HG03095 (cell line): ENCODE data around the gene PARVA.

Experiments
- ATAC-seq: cut with Tn5 transposase; IDR thresholded peaks from one replicate; pipeline ENCODE4 v1.9.1; 2021; ENCODE audit warnings: moderate library complexity; ENCODE audit not compliant: unreplicated experiment

Gene PARVA

DNA sequence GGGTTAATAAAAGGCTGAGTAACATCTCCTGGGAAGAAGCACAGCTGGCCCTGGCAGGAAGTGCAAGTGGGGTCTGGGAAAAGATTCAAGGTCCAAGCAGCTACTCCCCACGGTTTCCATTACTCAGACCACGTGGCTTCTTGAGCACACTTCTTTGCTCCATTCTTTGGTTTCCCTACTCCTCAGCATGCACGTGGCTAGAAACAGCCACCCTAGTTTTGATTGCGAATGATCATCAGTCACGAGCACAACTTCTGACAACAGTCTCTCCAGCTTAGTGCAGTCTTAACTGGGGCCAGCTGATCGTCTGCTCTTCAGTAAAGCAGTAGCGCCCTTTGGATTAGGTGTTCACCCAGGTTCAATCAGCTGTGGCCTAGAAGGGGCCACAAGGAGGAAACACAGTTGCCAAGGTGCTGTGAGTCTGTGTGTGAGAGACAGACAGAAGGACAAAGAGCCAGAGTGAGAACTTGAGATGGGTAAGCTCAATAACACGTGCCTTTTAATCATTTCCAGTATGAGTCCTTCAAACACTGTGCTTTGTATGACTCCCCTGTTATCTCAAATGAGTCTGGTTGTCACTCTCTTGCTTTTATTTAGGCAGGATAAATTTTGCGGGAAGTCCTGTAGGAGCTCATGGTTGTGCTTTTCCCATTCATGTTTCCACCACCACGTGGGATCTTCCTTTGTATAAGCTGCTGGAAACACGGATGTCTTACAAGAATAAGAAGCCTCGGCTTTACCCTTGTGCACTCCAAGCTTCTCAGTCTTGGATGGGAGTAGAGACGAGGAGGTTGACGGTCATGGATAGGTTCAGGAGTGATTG lies 901 bp upstream of the PARVA start:
- ATAC-seq, result no peak

DNA sequence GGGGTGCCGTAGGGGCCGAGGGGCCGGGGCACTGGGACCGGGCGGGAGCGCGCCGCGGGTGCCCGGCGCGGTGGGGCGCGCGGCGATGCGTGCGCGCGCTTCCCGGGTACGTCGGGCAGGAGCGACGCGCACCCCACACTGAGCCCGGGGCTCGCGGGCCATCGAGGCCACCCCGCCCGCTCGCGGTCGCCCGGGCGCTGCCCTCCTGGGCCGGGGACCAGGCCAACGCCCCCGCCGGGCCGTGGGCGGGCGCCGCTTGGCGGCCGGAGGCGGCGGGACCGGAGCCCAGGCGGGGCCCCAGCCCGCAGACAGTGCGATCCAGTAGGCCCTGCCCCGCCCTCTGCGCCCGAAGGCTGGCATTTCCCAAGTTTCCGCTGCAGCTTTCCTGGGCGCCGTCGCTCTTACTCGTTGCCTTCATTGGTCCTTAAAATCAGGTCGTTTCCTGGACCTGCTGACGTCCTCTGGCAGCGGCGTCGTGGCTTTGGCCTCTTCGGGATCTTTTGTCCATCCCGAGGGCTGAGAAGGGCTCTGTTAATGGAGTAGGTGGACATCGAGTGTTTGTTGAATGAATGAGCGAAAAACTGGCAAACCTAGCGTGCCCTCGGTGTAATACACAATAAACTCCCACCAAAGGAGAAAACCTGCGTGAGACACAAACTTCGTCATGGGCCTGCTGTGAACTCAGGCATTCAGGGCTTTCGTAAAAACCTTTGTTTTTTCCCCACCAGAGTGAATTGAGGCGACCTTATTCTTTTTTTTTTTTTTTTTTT lies 638 bp downstream of the PARVA start:
- no peak for ATAC-seq

DNA sequence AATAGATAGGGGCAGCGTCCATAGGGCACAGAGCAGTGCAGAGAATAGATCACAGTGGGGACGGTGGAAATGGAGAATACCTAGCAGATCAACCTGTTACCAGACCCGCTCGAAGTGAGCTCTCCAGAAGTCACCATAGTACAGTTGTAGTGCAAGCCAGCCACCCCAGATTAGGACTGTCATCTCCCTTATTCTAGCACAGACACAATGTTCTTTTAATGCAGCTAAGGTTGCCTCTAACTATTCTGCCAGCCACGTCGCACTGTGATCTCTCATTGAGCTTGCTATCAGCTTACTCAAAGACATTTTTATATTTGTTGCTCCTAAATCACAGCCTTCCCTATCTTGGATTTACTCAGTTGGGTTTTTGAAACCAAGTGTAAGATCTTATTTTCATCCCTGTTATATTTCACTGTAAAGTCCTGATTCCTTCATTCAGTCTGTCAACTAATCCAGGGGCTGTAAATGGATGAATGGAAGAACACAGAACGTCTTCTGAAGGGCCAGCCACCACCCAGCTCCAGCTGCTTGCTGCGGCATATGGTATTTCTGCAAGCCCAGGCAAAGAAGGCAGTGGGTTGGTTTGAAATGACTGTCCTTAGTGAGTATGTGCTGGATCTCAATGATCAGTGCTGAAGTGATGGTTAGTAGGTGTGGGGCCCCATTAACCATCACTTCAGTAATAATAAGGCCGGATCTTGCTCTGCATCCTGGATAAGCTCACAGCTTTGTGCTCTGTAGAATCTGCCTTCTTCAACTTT lies 3.4 kb downstream of the PARVA start:
- ATAC-seq, result no peak

DNA sequence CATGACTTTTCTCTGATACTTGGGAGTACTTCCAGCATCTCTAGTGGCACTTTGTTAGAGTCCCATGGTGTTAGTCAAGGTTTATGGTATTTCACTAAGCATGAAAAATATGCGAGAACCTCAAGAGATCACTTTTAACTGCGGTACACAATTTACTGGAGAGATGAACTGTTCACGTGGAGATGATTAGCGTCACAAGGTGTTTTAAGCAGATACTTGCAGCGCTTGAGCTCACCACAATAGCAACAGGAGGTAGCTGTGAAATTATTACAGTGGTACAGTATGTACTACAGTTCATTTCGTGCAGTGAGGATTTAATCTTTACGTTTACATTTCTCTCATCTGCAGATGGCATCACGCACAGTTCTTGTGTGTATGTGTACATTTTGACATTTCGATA lies 4.5 kb downstream of the PARVA start:
- no peak for ATAC-seq

DNA sequence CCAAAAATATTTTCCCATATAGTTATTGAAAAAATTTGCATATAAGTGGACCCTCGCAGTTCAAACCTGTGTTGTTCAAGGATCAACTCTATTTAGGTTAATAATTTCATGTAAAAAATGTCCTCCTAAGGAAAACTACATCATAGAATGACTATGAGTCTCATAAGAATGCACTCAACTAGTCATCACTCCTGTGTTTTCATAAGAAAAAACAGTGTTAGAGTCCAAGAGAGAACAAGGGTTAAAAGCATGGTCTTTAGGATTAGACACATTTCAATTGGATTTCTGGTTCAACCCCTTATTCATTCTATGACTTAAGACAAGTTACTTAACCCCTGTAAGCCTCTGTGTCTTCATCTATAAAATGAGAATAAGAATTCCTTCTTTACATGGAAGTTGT lies 5.1 kb downstream of the PARVA start:
- no peak for ATAC-seq

DNA sequence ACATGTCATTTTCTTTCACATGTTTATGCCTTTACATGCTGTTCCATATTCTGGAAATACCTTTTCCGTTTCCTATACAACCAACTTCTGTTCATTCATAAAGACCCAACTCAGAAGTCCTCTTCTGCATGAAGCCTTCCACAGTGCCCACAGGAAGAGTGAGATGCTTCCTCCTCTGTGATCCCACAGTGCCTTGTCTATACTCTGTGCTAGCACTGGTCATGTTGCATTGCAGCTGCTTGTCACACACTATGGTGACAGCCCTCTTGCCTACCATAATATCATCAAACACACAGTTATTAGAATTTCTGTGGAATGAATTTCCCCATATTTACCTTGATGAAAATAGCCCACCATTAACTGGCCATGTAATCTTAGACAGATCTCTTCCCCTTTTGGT lies 8.9 kb downstream of the PARVA start:
- ATAC-seq, result no peak

DNA sequence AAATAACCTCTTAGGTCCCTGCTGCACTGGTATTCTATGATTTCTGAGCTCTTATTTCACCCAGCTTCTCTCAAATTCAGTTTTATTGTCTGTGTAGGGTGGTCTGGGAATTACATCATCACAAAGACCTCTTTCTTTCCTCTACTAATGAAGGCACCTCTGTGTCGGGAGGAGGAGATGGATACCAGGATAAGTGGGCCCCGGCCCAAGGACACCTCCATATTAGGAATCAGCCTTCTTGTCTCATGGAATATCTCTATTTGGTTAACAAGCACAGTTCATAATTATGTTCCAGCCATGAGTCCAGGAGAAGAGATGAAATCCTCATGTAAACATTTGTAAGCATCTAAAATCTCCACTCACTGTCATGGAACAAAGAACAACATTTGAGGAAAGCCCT lies 9.4 kb downstream of the PARVA start:
- no peak for ATAC-seq

DNA sequence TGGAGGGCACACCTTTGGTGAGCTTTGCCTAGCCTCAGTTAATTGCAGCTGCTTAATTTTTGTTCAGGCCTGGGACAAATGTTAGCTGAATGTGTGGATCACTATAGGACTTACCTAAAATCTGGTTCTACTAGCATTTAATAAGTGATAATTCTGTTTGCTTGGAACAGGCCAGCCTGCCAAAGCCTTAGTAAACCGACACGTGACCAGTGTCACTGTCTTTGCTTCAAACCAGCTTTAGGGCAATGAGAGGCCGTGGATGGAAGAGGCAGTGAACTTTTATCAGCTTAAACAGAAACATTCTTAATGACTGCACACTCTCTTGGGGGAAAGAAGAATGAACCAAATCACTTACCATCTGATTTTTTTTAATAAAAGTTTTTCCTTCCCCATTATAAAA lies 10.8 kb downstream of the PARVA start:
- ATAC-seq, result no peak

DNA sequence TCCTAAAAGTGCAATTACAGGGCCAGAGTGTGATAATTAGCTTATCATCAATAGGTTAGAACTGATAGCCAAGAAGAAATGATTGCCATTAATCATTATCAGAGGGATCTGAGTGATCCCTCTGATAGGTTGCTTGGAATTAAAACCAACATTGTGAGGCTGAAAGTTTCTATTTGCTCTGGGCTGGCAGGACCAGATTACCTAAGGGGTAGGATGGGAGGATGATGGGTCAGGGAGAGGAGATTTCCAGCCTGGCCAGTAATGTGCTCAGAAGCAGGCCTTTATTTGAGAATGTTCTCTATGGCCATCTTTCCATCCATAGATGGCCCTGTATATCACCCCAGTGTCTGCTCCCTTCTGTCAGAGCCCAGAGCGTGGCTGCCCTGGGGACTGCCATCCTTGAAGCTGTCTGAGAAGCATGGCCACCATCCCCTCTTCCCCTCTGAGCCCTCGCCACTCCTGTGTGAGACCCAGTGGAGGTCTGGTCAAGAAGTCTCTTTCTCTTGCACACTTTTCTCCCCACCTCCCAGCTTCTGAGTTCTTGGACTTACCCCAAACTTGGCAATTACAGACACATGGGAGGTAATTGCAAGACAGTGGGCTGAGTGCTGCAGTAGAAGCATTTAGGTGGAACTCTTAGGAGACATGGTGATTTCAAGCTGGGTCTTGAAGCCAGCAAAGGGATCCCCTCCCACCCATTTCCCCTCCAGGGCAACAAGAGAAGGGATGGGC lies 11.7 kb downstream of the PARVA start:
- ATAC-seq, result no peak

DNA sequence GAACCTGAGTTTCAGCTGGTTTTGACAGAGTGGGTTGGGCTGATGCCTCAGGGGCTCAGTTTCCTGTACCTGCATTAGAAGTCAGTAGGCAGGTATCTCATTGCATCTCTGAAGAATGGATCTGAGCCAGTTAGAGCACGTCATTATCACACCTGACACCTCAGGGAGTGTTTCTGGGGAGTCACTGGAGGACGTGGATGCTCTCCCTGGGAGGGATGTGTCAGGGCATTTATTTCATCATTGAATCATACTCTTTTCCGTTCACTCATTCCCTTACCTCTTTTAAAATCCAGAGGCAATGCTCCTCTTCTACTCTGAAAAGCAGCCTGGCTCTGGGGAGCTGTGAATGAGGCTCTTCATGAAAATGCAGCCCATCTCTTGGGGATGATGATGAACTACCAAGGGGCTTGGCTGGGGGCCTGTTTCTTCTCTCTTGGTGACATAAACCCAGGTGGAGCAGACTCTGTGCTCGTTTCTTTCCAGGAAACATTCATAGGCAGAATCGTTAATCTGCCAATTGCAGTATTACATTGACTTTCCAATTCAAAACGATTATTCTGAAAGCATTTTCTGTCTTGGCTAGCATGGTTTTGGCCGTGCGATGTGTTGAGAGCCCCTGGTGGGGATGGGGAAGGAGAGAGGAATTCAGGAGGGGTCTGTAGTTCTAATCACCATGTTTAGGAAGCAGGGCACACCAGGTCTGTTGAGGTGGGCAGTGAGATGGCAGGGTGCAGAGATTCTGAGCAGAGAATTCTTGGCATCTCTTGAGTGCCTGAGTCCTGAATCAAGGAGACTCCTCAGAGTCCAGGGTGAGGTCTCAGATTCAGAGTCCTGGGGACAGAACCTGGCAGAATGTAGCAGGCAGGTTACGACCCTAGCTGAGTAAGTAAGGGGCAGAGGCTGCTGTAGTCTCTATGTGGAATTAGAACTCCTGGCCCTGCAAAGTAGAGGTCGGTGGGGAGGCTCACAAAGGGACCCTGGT lies 12.6 kb downstream of the PARVA start:
- ATAC-seq, result no peak

DNA sequence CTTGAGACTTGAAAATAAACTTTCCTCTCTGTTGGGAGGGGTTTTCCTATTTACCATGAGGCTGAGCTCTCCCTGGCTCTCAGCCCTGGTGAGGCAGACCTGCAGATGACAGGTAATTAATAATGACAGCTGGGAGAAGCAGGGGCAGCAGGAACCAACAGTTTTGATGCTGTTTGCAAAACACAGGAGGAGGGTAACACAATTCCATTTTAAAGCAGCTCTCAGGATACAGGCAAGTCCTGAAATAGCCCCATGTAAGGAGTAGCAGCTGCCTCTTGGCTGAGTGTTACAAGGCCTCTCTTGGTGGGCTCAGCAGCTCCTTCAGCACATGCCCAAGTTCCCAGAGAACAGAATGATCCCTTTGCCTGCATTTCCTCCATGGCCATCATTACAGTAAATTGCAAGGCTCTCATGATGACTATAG lies 13.3 kb downstream of the PARVA start:
- ATAC-seq, result no peak

DNA sequence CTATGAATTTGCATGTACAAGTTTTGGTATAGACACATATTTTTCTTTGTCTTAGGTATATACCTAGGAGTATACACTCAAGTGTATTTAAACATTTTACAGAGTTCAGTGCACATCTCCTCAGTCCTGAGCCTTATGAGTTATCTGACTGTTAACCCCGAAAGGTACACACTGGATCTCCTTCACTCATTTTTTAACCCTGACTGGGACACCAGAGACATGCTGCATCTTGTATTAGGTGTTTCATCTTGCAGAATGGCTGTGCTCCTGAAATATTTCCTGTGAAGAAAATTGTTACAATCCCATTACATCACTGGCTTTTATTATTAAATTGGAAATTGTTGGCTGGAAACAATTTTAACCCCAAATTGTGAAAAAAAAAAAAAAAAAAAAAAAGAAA lies 15.3 kb downstream of the PARVA start:
- no peak for ATAC-seq

DNA sequence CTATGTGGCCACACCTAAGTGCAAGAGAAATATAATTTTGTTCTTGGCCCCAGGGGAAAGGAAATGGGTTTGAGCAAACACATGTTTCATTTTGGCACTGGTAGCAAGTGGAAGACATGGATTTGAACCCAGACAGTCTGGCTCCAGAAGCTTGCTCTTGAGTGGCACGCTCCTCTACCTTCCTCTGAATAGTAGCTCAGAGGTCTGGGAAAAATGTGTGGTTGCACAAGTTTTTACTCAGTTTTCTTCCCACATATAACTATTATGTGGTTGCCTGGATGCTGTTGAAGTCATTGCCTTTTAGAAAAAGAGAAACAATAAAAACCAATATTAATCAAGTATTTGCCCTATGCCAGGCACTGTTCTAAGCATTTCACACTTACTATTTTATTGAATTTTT lies 16.3 kb downstream of the PARVA start:
- no peak for ATAC-seq

DNA sequence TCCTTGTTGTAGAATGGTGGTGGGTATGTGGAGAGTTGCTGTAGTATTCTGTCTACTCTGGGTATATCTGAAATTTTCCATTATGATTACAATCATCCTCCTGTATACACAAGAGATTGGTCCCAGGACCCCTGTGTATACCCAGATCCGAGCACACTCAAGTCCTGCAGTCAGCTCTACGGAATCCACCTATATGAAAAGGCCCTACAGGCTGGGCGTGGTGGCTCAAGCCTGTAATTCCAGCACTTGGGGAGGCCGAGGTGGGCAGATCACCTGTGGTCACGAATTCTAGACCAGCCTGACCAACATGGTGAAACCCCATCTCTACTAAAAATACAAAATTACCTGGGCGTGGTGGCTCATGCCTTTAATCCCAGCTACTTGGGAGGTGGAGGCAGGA lies 17.2 kb downstream of the PARVA start:
- ATAC-seq, result no peak

DNA sequence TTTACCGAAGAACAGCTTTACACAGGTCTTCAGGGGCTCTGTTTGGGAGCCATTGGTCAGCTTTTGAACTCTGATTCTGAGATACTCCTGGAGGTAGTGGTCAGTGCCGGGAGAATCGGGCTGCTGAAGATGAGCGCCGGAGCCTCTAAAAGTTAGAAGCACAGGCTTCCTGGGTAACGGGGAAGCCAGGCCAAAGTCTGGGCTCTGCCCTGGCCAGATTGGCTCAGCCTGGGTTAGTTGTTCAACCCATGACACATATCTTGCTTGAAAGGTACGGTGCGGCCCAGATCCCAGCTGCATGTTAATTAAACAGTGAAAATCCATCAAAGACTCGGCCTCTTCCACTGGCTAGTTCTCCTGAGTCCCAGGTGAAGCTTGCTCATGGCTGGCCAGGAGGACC lies 18.0 kb downstream of the PARVA start:
- no peak for ATAC-seq

DNA sequence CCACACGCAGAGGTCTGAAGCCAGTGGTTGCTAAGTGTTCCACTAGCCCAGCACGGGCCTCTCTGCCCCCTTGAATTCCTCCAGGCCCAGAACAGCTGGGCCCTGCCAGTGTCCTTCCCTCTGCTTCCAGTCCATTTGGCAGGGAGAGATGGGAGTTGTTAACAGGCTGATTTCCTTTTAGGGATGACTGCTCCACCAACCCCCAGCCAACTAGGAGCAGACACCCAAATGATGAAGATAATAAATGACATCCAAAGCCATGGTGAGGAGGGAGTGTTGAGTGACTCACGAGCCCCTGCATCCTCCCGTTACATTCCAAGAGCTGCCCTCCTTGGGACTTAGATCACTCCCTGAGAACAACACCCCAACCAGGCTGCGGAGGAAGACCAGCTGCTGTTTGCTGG lies 20.6 kb downstream of the PARVA start:
- no peak for ATAC-seq

DNA sequence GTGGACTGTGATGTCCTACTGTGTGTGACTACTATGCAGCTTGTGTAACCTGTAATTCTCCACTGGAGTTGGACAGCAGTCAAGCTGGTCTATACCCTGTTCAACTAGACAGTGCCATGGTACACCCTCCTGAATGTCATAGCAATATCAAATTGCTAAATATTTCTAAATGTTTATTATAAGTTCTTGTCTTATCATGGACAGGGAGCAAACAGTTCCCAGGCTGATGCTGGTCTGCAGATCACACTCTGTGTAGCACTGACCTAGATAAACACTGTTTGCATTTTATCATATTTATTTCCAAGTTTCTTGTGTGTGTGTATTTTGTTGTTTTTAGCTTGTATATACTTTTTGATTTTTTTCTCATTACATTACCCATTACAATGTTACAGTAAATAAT lies 22.0 kb downstream of the PARVA start:
- ATAC-seq, result no peak

DNA sequence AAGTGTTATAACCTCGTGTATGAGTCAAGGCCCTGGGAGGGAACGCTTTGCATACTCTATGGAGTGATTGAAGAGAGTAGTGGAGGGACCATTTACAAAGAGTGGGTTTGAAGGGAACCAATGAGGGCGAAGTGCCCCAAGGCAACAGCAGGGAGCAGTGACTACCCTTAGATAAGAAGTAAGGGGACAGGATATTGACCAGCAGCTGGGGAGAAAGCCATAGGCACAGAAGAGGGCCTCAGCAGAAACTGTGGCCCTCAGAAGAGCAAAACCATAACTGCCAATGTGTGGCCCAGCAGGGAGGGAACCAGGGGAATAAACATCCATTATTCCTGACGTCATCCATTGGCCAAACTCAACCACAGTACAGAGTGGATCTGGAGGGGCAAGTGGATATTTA lies 24.7 kb downstream of the PARVA start:
- no peak for ATAC-seq

DNA sequence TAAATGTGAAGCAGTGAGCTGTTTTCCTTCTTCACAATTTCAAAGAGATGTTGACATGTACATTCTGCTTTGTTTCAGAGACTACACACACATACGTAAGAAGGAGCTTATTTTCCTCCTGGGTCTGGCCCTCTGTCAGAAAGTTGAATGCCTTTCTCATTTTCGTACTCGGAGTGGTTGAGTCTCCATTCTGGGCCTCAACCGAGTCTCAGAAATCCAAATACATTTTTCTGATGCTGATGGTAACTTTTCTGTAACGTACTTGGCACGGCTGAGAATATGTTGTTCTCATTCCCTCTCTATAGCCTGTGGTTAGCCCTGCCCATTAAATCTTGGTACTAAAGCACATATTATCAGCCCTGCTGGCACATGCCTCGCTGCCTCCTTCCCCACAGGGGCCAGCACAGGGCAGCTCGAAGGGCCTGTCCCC lies 25.3 kb downstream of the PARVA start:
- ATAC-seq, result no peak
